K562 (cell line): ENCODE results near the gene PCDHB13. TPM values are rescaled to one million over a fixed set of nuclear protein-coding genes. Genes with fewer than 3 reads are reported as not detected.
"Not testable (repeated sequence)": the region's sequence is repeated elsewhere in the genome, so short reads cannot be mapped to it uniquely, and the experiment has no call there.

Experiments
- ATAC-seq: fragments of 200-7000 bp; cut with Tn5 transposase; 3 replicates; pipeline ENCODE4 v1.9.1; 2020; ENCODE audit warnings: moderate library complexity
- BruUV-seq: library from RNA; stranded (reverse); fragments of 400-500 nt; replicated peaks from 2 replicates; lab custom pipeline; 2021; lab: Mats Ljungman, UMichigan
- CTCF ChIA-PET: fragments of 300-600 bp; formaldehyde crosslinking; extraction: SDS; loops from one replicate; lab custom pipeline; 2021; ENCODE audit warnings: low intra/inter-chr PET ratio; lab: Yijun Ruan, JAX
- POLR2A ChIA-PET: fragments of 300-600, 350-650 bp; sonication (Branson Sonifier 250); formaldehyde crosslinking; extraction: SDS; loops from one replicate; lab custom pipeline; 2021; ENCODE audit warnings: antibody characterized with exemption, inconsistent platforms; lab: Yijun Ruan, JAX
- DNase-seq, 4 experiments: peaks; one replicate each; pipeline versions ENCODE4 v3.0.0 to v3.0.0-alpha.2; 2011 to 2018; ENCODE audit warnings: low spot score in 3 of 4, mixed read lengths in 3 of 4; ENCODE audit errors: extremely low read depth in 1 of 4
- FAIRE-seq: peaks from 2 replicates; lab custom pipeline; 2011; peaks lifted over from hg19 to GRCh38; lab: Jason Lieb, UNC
- H2AFZ ChIP-seq: 2 replicates; pipeline ENCODE4 v1.6.0; 2011; ENCODE audit warnings: low read depth, low read length, control low read depth, inconsistent platforms
- H3K27ac ChIP-seq: fragments of 200-600 bp; 3 replicates; pipeline ENCODE4 v1.8.0; 2011; ENCODE audit warnings: low read depth, mild to moderate bottlenecking, control low read depth, inconsistent platforms, low read length, moderate library complexity, mixed read lengths; ENCODE audit errors: extremely low read depth
- H3K27me3 ChIP-seq, 2 experiments: fragments of 300-600 bp in 1 of 2; 2 replicates in 1 of 2; 3 replicates in 1 of 2; pipeline versions ENCODE4 v1.6.0 to v1.8.0; 2011; ENCODE audit warnings: inconsistent platforms in 2 of 2, low read length in 2 of 2, mild to moderate bottlenecking in 1 of 2, mixed read lengths in 1 of 2, moderate library complexity in 1 of 2; ENCODE audit not compliant: control insufficient read depth in 2 of 2, insufficient read depth in 2 of 2
- H3K36me3 ChIP-seq: fragments of 300-600 bp; 3 replicates; pipeline ENCODE4 v1.8.0; 2011; ENCODE audit warnings: mild to moderate bottlenecking, low read length, inconsistent platforms; ENCODE audit not compliant: control insufficient read depth, insufficient read depth
- H3K4me1 ChIP-seq, 2 experiments: fragments of 200-600 bp in 1 of 2; replicated peaks in 1 of 2; 2 replicates in 1 of 2; 3 replicates in 1 of 2; pipeline versions ENCODE4 v1.5.1 to v1.8.0; 2011; ENCODE audit warnings: inconsistent platforms in 2 of 2, low read length in 2 of 2, mild to moderate bottlenecking in 1 of 2, mixed read lengths in 1 of 2, moderate library complexity in 1 of 2; ENCODE audit not compliant: control insufficient read depth in 2 of 2, insufficient read depth in 2 of 2
- H3K4me2 ChIP-seq: 2 replicates; pipeline ENCODE4 v1.6.1; 2011; ENCODE audit warnings: low read length, control low read depth, inconsistent platforms, mixed read lengths; ENCODE audit not compliant: insufficient read depth
- H3K4me3 ChIP-seq: fragments of 200-600 bp; sonication (generic), shearing (Covaris generic); 2 replicates; pipeline ENCODE4 v1.5.1; 2016; ENCODE audit warnings: control low read depth, inconsistent platforms
- H3K79me2 ChIP-seq: fragments of 200-600 bp; 3 replicates; pipeline ENCODE4 v1.8.0; 2011; ENCODE audit warnings: low read length, inconsistent platforms; ENCODE audit not compliant: control insufficient read depth, insufficient read depth
- H3K9ac ChIP-seq, 2 experiments: 2 replicates each; pipeline versions ENCODE4 v1.6.0 to v1.6.1; 2011; ENCODE audit warnings: low read depth in 2 of 2, low read length in 2 of 2, control low read depth in 1 of 2, inconsistent platforms in 1 of 2, mild to moderate bottlenecking in 1 of 2, mixed read lengths in 1 of 2; ENCODE audit not compliant: insufficient read depth in 1 of 2
- H3K9me1 ChIP-seq: one replicate; pipeline ENCODE4 v1.6.0; 2011; ENCODE audit warnings: inconsistent platforms, mild to moderate bottlenecking, low read length, moderate library complexity; ENCODE audit not compliant: control insufficient read depth, insufficient read depth
- H3K9me3 ChIP-seq: replicated peaks from 2 replicates; pipeline ENCODE4 v1.5.1; 2011; ENCODE audit warnings: low read depth, low read length, inconsistent platforms; ENCODE audit not compliant: control insufficient read depth, insufficient read depth
- H4K20me1 ChIP-seq: replicated peaks from 2 replicates; pipeline ENCODE4 v1.6.1; 2011; ENCODE audit warnings: low read length, inconsistent platforms, mixed read lengths; ENCODE audit not compliant: control insufficient read depth, insufficient read depth
- WGBS: fragments of 100-300 bp; shearing (Covaris generic); methylation state at CpG from one replicate; pipeline ENCODE4 v1.1.6; 2016; ENCODE audit warnings: low coverage, mixed read lengths; ENCODE audit not compliant: insufficient coverage; ENCODE audit errors: missing lambda C conversion rate; 5-methylcytosine and 5-hydroxymethylcytosine counted together
- in situ Hi-C: fragments of 300-500 bp; cut with MboI; formaldehyde crosslinking; loops from 4 replicates; pipeline ENCODE4 v1.15.0; 2018; ENCODE audit warnings: inconsistent platforms, mixed read lengths
- intact Hi-C: fragments of 100-400 bp; cut with micrococcal nuclease; formaldehyde crosslinking; loops from 2 replicates; pipeline ENCODE4 v1.14.2; 2022
- polyA plus RNA-seq, 8 experiments: library from polyadenylated mRNA; depleted of rRNA in 4 of 8; stranded (reverse) in 5 of 8; unstranded in 3 of 8; fragments of >200 nt; fragmentation: Nextera tagmentation in 2 of 8; fragmentation: Illumina TruSeq in 1 of 8; extraction: Ambion mirVana in 2 of 8; extraction: Trizol in 1 of 8; gene quantifications; 2 replicates each; pipeline versions ENCODE4 v1.2.1 to v1.2.3, GENCODE V29; 2011 to 2014; ENCODE audit warnings: inconsistent platforms in 1 of 8, missing spikeins in 1 of 8
- total RNA-seq, 7 experiments: library from RNA; depleted of rRNA in 6 of 7; stranded (reverse); fragments of >200 nt in 6 of 7; fragmentation: Illumina TruSeq in 2 of 7; extraction: Trizol in 2 of 7; gene quantifications; 2 replicates each; pipeline versions ENCODE4 v1.2.1 to v1.2.3, GENCODE V29; 2011 to 2021; ENCODE audit warnings: low replicate concordance in 1 of 7
- TF ChIP-seq, protein P1 (sequence below), 2 experiments: fragments of 450-650 bp; conservative IDR thresholded peaks; 2 replicates each; pipeline ENCODE4 v1.6.1; 2017; ENCODE audit warnings: mild to moderate bottlenecking in 2 of 2, moderate library complexity in 2 of 2
- TF ChIP-seq, protein P2 (sequence below): IDR thresholded peaks from 2 replicates; pipeline ENCODE4 v1.6.1; 2011; ENCODE audit warnings: borderline replicate concordance, low read depth, mild to moderate bottlenecking, moderate library complexity, low read length; ENCODE audit not compliant: insufficient read depth, poor library complexity, severe bottlenecking
- TF ChIP-seq, protein P3 (sequence below), 2 experiments: fragments of 450-650 bp; IDR thresholded peaks; 2 replicates each; pipeline ENCODE4 v1.6.1; 2016

Gene PCDHB13
- total and polyA plus RNA-seq, 9 of the 15 experiments (the other 6 are each of a cell fraction or from before 2014, with no cell fraction given) = 0.01 TPM; not detected in 8

DNA sequence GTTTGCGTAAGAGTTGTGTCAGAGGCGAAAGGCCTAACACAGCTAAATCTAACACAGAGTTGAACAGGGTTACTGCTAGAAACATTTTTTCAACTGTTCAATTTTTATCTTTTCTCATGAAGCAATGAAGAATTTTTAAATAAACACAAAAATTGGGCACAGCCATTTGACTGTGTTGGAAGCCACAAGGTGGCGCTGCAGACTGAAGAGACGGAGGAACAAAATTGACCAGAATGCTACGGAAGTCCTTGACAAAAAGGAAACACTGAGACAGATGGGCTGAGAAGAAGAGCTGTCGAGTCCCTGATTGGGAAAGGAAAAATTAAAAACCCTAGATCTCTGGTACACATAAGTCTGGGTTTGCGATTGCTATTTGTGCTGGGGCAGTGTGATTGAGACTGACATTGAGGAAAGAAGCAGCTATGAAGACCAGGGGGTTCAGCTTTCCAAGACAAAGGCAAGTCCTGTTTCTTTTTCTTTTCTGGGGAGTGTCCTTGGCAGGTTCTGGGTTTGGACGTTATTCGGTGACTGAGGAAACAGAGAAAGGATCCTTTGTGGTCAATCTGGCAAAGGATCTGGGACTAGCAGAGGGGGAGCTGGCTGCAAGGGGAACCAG lies 26.7 kb upstream of the PCDHB13 start, which contains the start of gene PCDHB9 (continued):
- TF ChIP-seq, protein P1, sequence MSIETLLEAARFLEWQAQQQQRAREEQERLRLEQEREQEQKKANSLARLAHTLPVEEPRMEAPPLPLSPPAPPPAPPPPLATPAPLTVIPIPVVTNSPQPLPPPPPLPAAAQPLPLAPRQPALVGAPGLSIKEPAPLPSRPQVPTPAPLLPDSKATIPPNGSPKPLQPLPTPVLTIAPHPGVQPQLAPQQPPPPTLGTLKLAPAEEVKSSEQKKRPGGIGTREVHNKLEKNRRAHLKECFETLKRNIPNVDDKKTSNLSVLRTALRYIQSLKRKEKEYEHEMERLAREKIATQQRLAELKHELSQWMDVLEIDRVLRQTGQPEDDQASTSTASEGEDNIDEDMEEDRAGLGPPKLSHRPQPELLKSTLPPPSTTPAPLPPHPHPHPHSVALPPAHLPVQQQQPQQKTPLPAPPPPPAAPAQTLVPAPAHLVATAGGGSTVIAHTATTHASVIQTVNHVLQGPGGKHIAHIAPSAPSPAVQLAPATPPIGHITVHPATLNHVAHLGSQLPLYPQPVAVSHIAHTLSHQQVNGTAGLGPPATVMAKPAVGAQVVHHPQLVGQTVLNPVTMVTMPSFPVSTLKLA (conservative IDR thresholded peaks at IDR 0.05) = no peak
- TF ChIP-seq, protein P2, sequence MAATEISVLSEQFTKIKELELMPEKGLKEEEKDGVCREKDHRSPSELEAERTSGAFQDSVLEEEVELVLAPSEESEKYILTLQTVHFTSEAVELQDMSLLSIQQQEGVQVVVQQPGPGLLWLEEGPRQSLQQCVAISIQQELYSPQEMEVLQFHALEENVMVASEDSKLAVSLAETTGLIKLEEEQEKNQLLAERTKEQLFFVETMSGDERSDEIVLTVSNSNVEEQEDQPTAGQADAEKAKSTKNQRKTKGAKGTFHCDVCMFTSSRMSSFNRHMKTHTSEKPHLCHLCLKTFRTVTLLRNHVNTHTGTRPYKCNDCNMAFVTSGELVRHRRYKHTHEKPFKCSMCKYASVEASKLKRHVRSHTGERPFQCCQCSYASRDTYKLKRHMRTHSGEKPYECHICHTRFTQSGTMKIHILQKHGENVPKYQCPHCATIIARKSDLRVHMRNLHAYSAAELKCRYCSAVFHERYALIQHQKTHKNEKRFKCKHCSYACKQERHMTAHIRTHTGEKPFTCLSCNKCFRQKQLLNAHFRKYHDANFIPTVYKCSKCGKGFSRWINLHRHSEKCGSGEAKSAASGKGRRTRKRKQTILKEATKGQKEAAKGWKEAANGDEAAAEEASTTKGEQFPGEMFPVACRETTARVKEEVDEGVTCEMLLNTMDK = peak; percentile 59
- TF ChIP-seq, protein P3, sequence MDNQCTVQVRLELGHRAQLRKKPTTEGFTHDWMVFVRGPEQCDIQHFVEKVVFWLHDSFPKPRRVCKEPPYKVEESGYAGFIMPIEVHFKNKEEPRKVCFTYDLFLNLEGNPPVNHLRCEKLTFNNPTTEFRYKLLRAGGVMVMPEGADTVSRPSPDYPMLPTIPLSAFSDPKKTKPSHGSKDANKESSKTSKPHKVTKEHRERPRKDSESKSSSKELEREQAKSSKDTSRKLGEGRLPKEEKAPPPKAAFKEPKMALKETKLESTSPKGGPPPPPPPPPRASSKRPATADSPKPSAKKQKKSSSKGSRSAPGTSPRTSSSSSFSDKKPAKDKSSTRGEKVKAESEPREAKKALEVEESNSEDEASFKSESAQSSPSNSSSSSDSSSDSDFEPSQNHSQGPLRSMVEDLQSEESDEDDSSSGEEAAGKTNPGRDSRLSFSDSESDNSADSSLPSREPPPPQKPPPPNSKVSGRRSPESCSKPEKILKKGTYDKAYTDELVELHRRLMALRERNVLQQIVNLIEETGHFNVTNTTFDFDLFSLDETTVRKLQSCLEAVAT (IDR thresholded peaks at IDR 0.05) = no peak

DNA sequence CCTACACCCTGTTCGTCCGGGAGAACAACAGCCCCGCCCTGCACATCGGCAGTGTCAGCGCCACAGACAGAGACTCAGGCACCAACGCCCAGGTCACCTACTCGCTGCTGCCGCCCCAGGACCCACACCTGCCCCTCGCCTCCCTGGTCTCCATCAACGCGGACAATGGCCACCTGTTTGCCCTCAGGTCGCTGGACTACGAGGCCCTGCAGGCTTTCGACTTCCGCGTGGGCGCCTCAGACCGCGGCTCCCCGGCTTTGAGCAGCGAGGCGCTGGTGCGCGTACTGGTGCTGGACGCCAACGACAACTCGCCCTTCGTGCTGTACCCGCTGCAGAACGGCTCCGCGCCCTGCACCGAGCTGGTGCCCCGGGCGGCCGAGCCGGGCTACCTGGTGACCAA lies 25.0 kb upstream of the PCDHB13 start:
- not testable (repeated sequence) for BruUV-seq, FAIRE-seq

DNA sequence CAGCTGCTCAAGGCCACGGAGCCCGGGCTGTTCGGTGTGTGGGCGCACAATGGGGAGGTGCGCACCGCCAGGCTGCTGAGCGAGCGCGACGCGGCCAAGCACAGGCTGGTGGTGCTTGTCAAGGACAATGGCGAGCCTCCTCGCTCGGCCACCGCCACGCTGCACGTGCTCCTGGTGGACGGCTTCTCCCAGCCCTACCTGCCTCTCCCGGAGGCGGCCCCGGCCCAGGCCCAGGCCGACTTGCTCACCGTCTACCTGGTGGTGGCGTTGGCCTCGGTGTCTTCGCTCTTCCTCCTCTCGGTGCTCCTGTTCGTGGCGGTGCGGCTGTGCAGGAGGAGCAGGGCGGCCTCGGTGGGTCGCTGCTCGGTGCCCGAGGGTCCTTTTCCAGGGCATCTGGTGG lies 24.6 kb upstream of the PCDHB13 start:
- DNase-seq, H3K4me1 ChIP-seq, H2AFZ ChIP-seq, intact Hi-C loops, FAIRE-seq, H3K4me3 ChIP-seq, POLR2A ChIA-PET, CTCF ChIA-PET, H3K4me2 ChIP-seq, BruUV-seq, in situ Hi-C loops, ATAC-seq, H3K79me2 ChIP-seq, H3K27me3 ChIP-seq, H4K20me1 ChIP-seq, H3K9me3 ChIP-seq, H3K27ac ChIP-seq, H3K9ac ChIP-seq, H3K9me1 ChIP-seq, H3K36me3 ChIP-seq: not testable (repeated sequence)
- 5% methylated on average over 16 of the region's 35 CpGs for WGBS

More for the DNA sequence above, 25.0 kb upstream of the PCDHB13 start:
- H3K36me3 ChIP-seq, H3K9me1 ChIP-seq, H3K79me2 ChIP-seq, H3K27me3 ChIP-seq, intact Hi-C loops, H4K20me1 ChIP-seq, DNase-seq, H3K4me3 ChIP-seq, ATAC-seq, H3K4me2 ChIP-seq, H3K9ac ChIP-seq, CTCF ChIA-PET, H3K4me1 ChIP-seq, POLR2A ChIA-PET, H3K9me3 ChIP-seq, H2AFZ ChIP-seq, H3K27ac ChIP-seq, in situ Hi-C loops: not testable (repeated sequence)
- WGBS = 7% methylated on average over 2 of the region's 37 CpGs
